Esophagus muscularis mucosa (tissue), 4 donors: ENCODE measurements around the gene MITF. TPM values are rescaled to one million over a fixed set of nuclear protein-coding genes. Genes with fewer than 3 reads are reported as not detected.

ENCODE experiments used
- DNase-seq: peaks from one replicate; pipeline ENCODE4 v3.0.0-alpha.2; 2017; ENCODE audit errors: extremely low spot score
- H3K27ac ChIP-seq, 4 donors: fragments of 200-600 bp; sonication (generic); replicated peaks in 1 of 4; 1 replicate in 3 of 4; 2 replicates in 1 of 4; pipeline ENCODE4 v1.5.1; 2016 to 2019; ENCODE audit warnings: mild to moderate bottlenecking in 1 of 4
- H3K27me3 ChIP-seq, 4 donors: fragments of 200-600 bp; sonication (generic); one replicate each; pipeline versions ENCODE4 v1.5.1 to v1.6.0; 2016 to 2019
- H3K36me3 ChIP-seq, 4 donors: fragments of 200-600 bp; sonication (generic); one replicate each; pipeline ENCODE4 v1.5.1; 2016 to 2019
- H3K4me1 ChIP-seq, 4 donors: fragments of 200-600 bp; sonication (generic); one replicate each; pipeline ENCODE4 v1.5.1; 2016 to 2019
- H3K4me3 ChIP-seq, 4 donors: fragments of 200-600 bp; sonication (generic); 1 replicate in 2 of 4; 2 replicates in 2 of 4; pipeline ENCODE4 v1.5.1; 2016 to 2019; ENCODE audit warnings: mild to moderate bottlenecking in 4 of 4, moderate library complexity in 1 of 4
- H3K9me3 ChIP-seq, 4 donors: fragments of 200-600 bp; sonication (generic); 1 replicate in 3 of 4; 2 replicates in 1 of 4; pipeline ENCODE4 v1.5.1; 2016 to 2019
- EP300 ChIP-seq: sonication (generic); formaldehyde crosslinking; IDR thresholded peaks from one replicate; pipeline ENCODE4 v1.6.1; 2017; ENCODE audit warnings: antibody characterized with exemption
- POLR2A ChIP-seq: fragments of 450-650 bp; IDR thresholded peaks from one replicate; pipeline ENCODE4 v1.6.1; 2017; ENCODE audit warnings: antibody characterized with exemption, moderate library complexity, mild to moderate bottlenecking, low read depth
- POLR2AphosphoS5 ChIP-seq, 2 donors: sonication (generic); formaldehyde crosslinking; IDR thresholded peaks; one replicate each; pipeline ENCODE4 v1.6.1; 2017; ENCODE audit warnings: antibody characterized with exemption in 2 of 2
- WGBS: methylation state at CpG from one replicate; pipeline ENCODE4 v1.1.5; 2018; 5-methylcytosine and 5-hydroxymethylcytosine counted together
- intact Hi-C: fragments of 100-400 bp; cut with DNase I; formaldehyde crosslinking; loops from one replicate; pipeline ENCODE4 v1.15.1; 2023
- total RNA-seq, 4 donors: library from RNA; depleted of rRNA; stranded (reverse); fragments of >200 nt; gene quantifications; one replicate each; pipeline versions ENCODE4 v1.1.0 to v1.2.1, GENCODE V29; 2016
- TF ChIP-seq, protein P1 (sequence below), 3 experiments: fragments of 200-600 bp in 2 of 3; fragments of 450-650 bp in 1 of 3; sonication (generic) in 2 of 3; IDR thresholded peaks; one replicate each; pipeline ENCODE4 v1.5.1; 2017 to 2019; ENCODE audit warnings: antibody characterized with exemption in 3 of 3, mild to moderate bottlenecking in 2 of 3, moderate library complexity in 1 of 3

Gene MITF
- total RNA-seq, 4 donors from 2014 or later = 68.1 to 141 (median 81.2) TPM

DNA sequence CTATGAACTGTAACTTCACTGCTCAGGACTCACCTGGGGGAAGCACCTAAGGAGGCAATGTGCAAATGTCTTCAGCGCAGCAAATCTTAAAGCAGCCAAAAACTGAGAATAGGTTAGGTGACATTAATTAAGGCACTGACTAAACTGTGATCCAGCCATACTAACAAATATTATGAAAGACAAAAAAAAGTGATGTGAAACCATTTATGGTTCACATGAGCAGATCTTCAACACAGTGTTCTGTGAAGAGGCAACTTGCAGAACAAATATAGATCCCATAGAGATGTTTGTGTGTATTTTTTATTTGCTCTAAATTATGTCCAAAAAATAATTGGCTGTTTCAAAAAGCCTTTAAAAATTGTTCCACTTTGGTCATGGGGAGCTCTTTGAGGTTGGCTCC is 24.1 kb upstream of the MITF start:
- no peaks in the 10 kb centered on the region for H3K9me3 ChIP-seq

DNA sequence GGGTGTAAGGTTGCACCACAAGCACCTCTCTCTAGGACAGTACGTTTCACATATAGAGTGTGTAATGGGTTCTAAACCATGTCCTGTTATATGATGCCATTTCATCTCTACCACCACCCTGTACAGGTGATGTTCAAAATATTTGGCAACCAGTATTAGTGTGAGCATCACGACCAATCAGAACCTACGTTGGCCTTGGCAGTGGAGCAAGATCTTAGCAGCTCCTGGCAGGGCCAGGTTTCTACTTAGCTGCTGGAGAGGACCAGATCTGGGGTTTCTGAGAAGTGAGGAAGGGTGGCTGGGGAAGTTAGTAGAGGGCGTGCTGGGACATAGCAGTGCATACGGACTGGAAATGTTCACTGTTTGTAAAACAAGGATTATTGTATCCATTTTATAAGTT is 23.1 kb upstream of the MITF start:
- Histone ChIP-seq H3K27ac (no peak overlapping the region), H3K4me1 (peaks cover 0 to 8% (median 4%) of the 10 kb centered on the region in 4 donors), H3K27me3 (no peaks in the 10 kb centered on the region), H3K9me3 (no peaks in the 10 kb centered on the region), H3K4me3 (no peak overlapping the region), H3K36me3 (no peaks in the 10 kb centered on the region)
- no peak for DNase-seq
- 62% methylated on average over 5 of the region's 5 CpGs for WGBS
- intact Hi-C loops = no loop called here
- TF ChIP-seq POLR2A (no peak), POLR2AphosphoS5 (IDR thresholded peaks at IDR 0.05) (no peak), EP300 (no peak)
- TF ChIP-seq, protein P1, sequence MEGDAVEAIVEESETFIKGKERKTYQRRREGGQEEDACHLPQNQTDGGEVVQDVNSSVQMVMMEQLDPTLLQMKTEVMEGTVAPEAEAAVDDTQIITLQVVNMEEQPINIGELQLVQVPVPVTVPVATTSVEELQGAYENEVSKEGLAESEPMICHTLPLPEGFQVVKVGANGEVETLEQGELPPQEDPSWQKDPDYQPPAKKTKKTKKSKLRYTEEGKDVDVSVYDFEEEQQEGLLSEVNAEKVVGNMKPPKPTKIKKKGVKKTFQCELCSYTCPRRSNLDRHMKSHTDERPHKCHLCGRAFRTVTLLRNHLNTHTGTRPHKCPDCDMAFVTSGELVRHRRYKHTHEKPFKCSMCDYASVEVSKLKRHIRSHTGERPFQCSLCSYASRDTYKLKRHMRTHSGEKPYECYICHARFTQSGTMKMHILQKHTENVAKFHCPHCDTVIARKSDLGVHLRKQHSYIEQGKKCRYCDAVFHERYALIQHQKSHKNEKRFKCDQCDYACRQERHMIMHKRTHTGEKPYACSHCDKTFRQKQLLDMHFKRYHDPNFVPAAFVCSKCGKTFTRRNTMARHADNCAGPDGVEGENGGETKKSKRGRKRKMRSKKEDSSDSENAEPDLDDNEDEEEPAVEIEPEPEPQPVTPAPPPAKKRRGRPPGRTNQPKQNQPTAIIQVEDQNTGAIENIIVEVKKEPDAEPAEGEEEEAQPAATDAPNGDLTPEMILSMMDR (IDR thresholded peaks at IDR 0.05) = no peak

More for the DNA sequence above, 24.1 kb upstream of the MITF start:
- H3K4me1 ChIP-seq = peaks cover 0 to 8% (median 3%) of the 10 kb centered on the region in 4 donors
- no peak for TF ChIP-seq EP300
- TF ChIP-seq, protein P1 (IDR thresholded peaks at IDR 0.05) = no peak
- no peak for TF ChIP-seq POLR2A
- no peak for TF ChIP-seq POLR2AphosphoS5 (IDR thresholded peaks at IDR 0.05)
- DNase-seq = no peak
- no peak overlapping the region for H3K27ac ChIP-seq
- intact Hi-C loops = no loop called here
- H3K4me3 ChIP-seq = no peak overlapping the region
- WGBS = 92% methylated on average over 1 of the region's 1 CpG
- H3K36me3 ChIP-seq = no peaks in the 10 kb centered on the region
- H3K27me3 ChIP-seq = no peaks in the 10 kb centered on the region

DNA sequence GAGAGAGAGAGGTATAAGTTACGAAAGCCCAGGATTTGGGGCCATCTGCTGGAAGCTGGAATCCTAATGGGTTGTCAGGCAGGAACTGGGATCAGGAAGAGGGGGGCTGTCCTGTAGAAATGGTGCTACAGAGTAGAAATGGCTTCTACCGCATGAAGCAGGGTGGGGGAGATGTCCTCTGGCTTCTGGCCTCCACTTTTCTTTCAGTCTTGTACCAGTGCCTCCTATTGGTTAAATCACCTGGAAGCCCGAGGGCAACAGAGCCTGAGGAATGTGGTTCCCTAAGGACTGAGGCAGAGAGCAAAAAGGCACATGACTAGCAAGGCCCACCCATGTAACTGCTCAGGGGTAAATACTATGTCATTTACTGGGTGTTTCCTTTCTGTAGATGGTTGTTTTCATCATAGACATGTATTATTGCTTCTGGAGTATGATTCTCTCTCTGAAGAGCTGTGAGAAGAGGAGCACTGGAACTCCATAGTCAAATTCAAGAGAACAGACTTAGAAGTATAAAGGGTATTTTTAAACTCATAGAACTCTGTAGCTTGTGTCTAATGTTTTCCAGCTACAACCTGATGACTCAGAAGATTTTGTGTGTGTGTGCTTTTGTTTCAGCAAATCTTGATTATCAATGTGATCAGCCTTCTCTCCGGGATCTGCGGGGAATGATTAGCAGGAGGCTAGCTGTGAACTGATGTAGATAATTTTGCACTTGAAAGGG is 20.2 kb upstream of the MITF start:
- Histone ChIP-seq H3K4me3 (no peak overlapping the region), H3K36me3 (no peaks in the 10 kb centered on the region), H3K27me3 (no peaks in the 10 kb centered on the region), H3K27ac (no peak overlapping the region), H3K4me1 (peaks cover 0 to 5% (median 4%) of the 10 kb centered on the region in 4 donors), H3K9me3 (no peaks in the 10 kb centered on the region)
- intact Hi-C loops = no loop called here
- no peak for TF ChIP-seq POLR2A
- TF ChIP-seq POLR2AphosphoS5 (IDR thresholded peaks at IDR 0.05) = no peak
- TF ChIP-seq, protein P1 (IDR thresholded peaks at IDR 0.05) = no peak
- no peak for TF ChIP-seq EP300
- WGBS = 82% methylated on average over 5 of the region's 5 CpGs
- no peak for DNase-seq

DNA sequence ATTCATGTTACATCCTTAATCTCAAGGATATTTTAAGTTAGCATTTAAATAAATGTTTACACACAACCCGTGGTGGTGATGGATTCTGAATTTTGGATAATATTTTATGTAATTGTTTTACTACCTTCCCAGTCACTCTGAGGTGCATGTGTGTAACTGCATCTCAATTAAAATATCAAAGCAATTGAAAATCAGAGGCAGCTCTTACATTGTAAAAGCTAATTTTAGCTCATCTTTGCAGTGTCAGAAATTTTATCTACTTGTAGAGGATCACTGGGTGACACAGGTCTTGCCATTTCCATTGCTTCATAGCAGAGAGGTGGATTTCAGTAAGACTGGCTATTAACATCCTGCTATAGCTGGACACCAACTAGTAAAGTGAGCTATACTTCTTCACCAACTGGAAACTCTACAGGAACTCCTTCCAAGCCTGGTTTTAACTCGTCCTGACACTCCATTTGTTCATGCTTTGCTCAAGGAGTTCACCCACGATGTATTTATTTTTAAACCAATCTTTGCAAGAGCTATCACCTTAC is 19.6 kb upstream of the MITF start:
- Histone ChIP-seq H3K4me3 (no peak overlapping the region), H3K27me3 (no peaks in the 10 kb centered on the region), H3K36me3 (no peaks in the 10 kb centered on the region), H3K27ac (no peak overlapping the region), H3K9me3 (no peaks in the 10 kb centered on the region), H3K4me1 (peaks cover 0 to 5% (median 4%) of the 10 kb centered on the region in 4 donors)
- TF ChIP-seq, protein P1 (IDR thresholded peaks at IDR 0.05) = no peak
- TF ChIP-seq EP300 (no peak), POLR2A (no peak), POLR2AphosphoS5 (IDR thresholded peaks at IDR 0.05) (no peak)
- WGBS = 28% methylated on average over 3 of the region's 3 CpGs
- no peak for DNase-seq
- intact Hi-C loops = no loop called here

DNA sequence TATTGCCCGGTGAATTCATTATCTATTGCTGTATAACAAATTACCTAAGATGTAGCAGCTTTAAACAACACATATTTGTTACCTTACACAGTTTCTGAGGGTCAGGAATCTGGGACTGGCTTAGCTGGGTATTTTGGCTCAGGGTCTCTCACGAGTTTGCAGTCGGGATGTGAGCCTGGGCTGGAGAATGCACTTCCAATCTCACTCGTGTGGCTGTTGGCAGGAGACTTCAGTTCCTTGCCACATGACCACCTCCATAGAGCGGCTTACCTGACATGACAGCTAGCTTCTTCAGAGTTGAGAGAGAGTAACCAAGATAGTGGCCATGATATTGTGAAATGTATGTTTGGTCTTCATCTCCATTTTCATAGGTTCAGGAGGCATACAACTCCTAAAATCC is 18.4 kb upstream of the MITF start:
- no peak for TF ChIP-seq POLR2AphosphoS5 (IDR thresholded peaks at IDR 0.05)
- TF ChIP-seq, protein P1 (IDR thresholded peaks at IDR 0.05) = no peak
- no peak for TF ChIP-seq POLR2A
- TF ChIP-seq EP300 = no peak
- no peak overlapping the region for H3K4me3 ChIP-seq
- no peaks in the 10 kb centered on the region for H3K27me3 ChIP-seq
- intact Hi-C loops = no loop called here
- H3K4me1 ChIP-seq = peaks cover 0 to 5% (median 4%) of the 10 kb centered on the region in 4 donors
- no peaks in the 10 kb centered on the region for H3K36me3 ChIP-seq
- DNase-seq = no peak
- 95% methylated on average over 5 of the region's 5 CpGs for WGBS
- no peaks in the 10 kb centered on the region for H3K9me3 ChIP-seq
- H3K27ac ChIP-seq = no peak overlapping the region
